GM23338 (cell line): ENCODE data around the gene GRB14. TPM values are rescaled to one million over a fixed set of nuclear protein-coding genes. Genes with fewer than 3 reads are reported as not detected.

Experiments
- ATAC-seq: fragments of 200-7000 bp; cut with Tn5 transposase; 3 replicates; pipeline ENCODE4 v1.9.1; 2020
- DNase-seq: peaks from one replicate; pipeline ENCODE4 v3.0.0-alpha.2; 2015; ENCODE audit warnings: low spot score
- H2AFZ ChIP-seq: fragments of 200-600 bp; sonication (generic); 2 replicates; pipeline ENCODE4 v1.8.0; 2016; ENCODE audit warnings: antibody characterized with exemption, mild to moderate bottlenecking, moderate library complexity
- H3F3A ChIP-seq: fragments of 200-600 bp; sonication (generic); replicated peaks from 2 replicates; pipeline ENCODE4 v1.8.0; 2017; ENCODE audit warnings: antibody characterized with exemption, mixed run types, low read depth
- H3K27ac ChIP-seq: fragments of 200-600 bp; sonication (generic); 2 replicates; pipeline ENCODE4 v1.6.1; 2016; ENCODE audit warnings: low read depth
- H3K27me3 ChIP-seq: fragments of 200-600 bp; sonication (generic); 2 replicates; pipeline ENCODE4 v1.8.0; 2016; ENCODE audit warnings: mild to moderate bottlenecking, mixed run types, moderate library complexity; ENCODE audit not compliant: insufficient read depth
- H3K36me3 ChIP-seq: fragments of 200-600 bp; sonication (generic); 2 replicates; pipeline ENCODE4 v1.8.0; 2016; ENCODE audit warnings: mild to moderate bottlenecking; ENCODE audit not compliant: insufficient read depth
- H3K4me1 ChIP-seq: fragments of 200-600 bp; sonication (generic); 2 replicates; pipeline ENCODE4 v1.8.0; 2016; ENCODE audit warnings: mild to moderate bottlenecking, moderate library complexity; ENCODE audit not compliant: insufficient read depth
- H3K4me2 ChIP-seq: fragments of 200-600 bp; sonication (generic); 2 replicates; pipeline ENCODE4 v1.7.1; 2017; ENCODE audit warnings: mixed run types
- H3K4me3 ChIP-seq: fragments of 200-600 bp; sonication (generic); 2 replicates; pipeline ENCODE4 v1.6.1; 2016; ENCODE audit warnings: mixed run types
- H3K79me2 ChIP-seq: fragments of 200-600 bp; sonication (generic); replicated peaks from 2 replicates; pipeline ENCODE4 v1.8.0; 2017; ENCODE audit warnings: mild to moderate bottlenecking; ENCODE audit not compliant: insufficient read depth
- H3K9me2 ChIP-seq: fragments of 200-600 bp; sonication (generic); 2 replicates; pipeline ENCODE4 v1.8.0; 2017; ENCODE audit not compliant: insufficient read depth
- H4K20me1 ChIP-seq: fragments of 200-600 bp; sonication (generic); replicated peaks from 2 replicates; pipeline ENCODE4 v1.8.0; 2017; ENCODE audit warnings: mild to moderate bottlenecking; ENCODE audit not compliant: insufficient read depth
- H3K27ac Mint-ChIP-seq: 2 replicates; pipeline ENCODE4 v1.8.0; 2020; ENCODE audit warnings: inconsistent platforms, mild to moderate bottlenecking, moderate library complexity, mixed read lengths
- H3K27me3 Mint-ChIP-seq: 3 replicates; pipeline ENCODE4 v1.8.0; 2022; ENCODE audit warnings: low read depth, mild to moderate bottlenecking, moderate library complexity, mixed read lengths, inconsistent platforms; ENCODE audit not compliant: insufficient read depth, poor library complexity
- H3K36me3 Mint-ChIP-seq: 3 replicates; pipeline ENCODE4 v1.8.0; 2021; ENCODE audit warnings: low read depth, mild to moderate bottlenecking, inconsistent platforms, moderate library complexity, mixed read lengths
- H3K4me1 Mint-ChIP-seq: 3 replicates; pipeline ENCODE4 v1.8.0; 2020; ENCODE audit warnings: mild to moderate bottlenecking, inconsistent platforms, mixed read lengths
- H3K4me3 Mint-ChIP-seq: 3 replicates; pipeline ENCODE4 v1.8.0; 2021; ENCODE audit warnings: moderate library complexity, mild to moderate bottlenecking, inconsistent platforms, mixed read lengths
- H3K9me3 Mint-ChIP-seq: 3 replicates; pipeline ENCODE4 v1.8.0; 2020; ENCODE audit warnings: moderate library complexity, mild to moderate bottlenecking, inconsistent platforms, mixed read lengths
- CREB1 ChIP-seq: fragments of 250-450 bp; sonication (Bioruptor Pico); IDR thresholded peaks from 2 replicates; pipeline ENCODE4 v1.5.0; 2020; ENCODE audit warnings: low read depth, mild to moderate bottlenecking, moderate library complexity
- JUNB ChIP-seq: IDR thresholded peaks from one replicate; pipeline ENCODE4 v1.6.1; 2016; ENCODE audit warnings: antibody characterized with exemption; ENCODE audit not compliant: unreplicated experiment
- NANOG ChIP-seq: IDR thresholded peaks from 2 replicates; pipeline ENCODE4 v1.6.1; 2016; ENCODE audit warnings: antibody characterized with exemption, borderline replicate concordance
- POLR2AphosphoS5 ChIP-seq: IDR thresholded peaks from 2 replicates; pipeline ENCODE4 v1.6.1; 2016; ENCODE audit warnings: antibody characterized with exemption, low read depth
- polyA plus RNA-seq: library from polyadenylated mRNA; unstranded; fragments of >200 nt; fragmentation: Nextera tagmentation; extraction: Ambion mirVana; gene quantifications from 2 replicates; pipeline ENCODE4 v1.2.1, GENCODE V29; 2016
- total RNA-seq: library from RNA; depleted of rRNA; stranded (reverse); fragments of >200 nt; shearing (Covaris generic); gene quantifications from 2 replicates; pipeline ENCODE4 v1.2.3, GENCODE V29; 2014
- TF ChIP-seq, protein P1 (sequence below), 2 experiments: fragments of 200-600 bp in 1 of 2; sonication (generic) in 1 of 2; conservative IDR thresholded peaks; 2 replicates each; pipeline versions ENCODE4 v1.5.1 to v1.6.1; 2016 to 2017; ENCODE audit warnings: antibody characterized with exemption in 2 of 2, low read depth in 2 of 2, mild to moderate bottlenecking in 2 of 2, moderate library complexity in 1 of 2
- TF ChIP-seq, protein P2 (sequence below): fragments of 250-450 bp; sonication (Bioruptor Pico); IDR thresholded peaks from 2 replicates; pipeline ENCODE4 v1.5.0; 2020; ENCODE audit warnings: mild to moderate bottlenecking, moderate library complexity

GRB14 gene
- total and polyA plus RNA-seq, 2 experiments from 2014 or later, result 16.0 to 28.9 TPM

GRCh38 chr2:164613321-164613982, 7.8 kb downstream of the GRB14 start:
- no peaks in the 10 kb centered on the region for H3K9me3 Mint-ChIP-seq
- H3K4me2 ChIP-seq, result no peak overlapping the region
- no peak overlapping the region for H3K27ac Mint-ChIP-seq
- no peaks in the 10 kb centered on the region for H3K36me3 Mint-ChIP-seq
- H3F3A ChIP-seq, result no peaks in the 10 kb centered on the region
- no peaks in the 10 kb centered on the region for H3K36me3 ChIP-seq
- no peak overlapping the region for H3K4me3 Mint-ChIP-seq
- no peak overlapping the region for H2AFZ ChIP-seq
- peaks cover 6% of the 10 kb centered on the region; the same call in 1 of the 2 replicates for H3K79me2 ChIP-seq
- no peaks in the 10 kb centered on the region for H3K27me3 Mint-ChIP-seq
- H4K20me1 ChIP-seq, result no peaks in the 10 kb centered on the region; the same call in 1 of the 2 replicates
- no peaks in the 10 kb centered on the region for H3K27me3 ChIP-seq
- no peak for TF ChIP-seq NANOG
- TF ChIP-seq JUNB, result no peak
- TF ChIP-seq, protein P1, sequence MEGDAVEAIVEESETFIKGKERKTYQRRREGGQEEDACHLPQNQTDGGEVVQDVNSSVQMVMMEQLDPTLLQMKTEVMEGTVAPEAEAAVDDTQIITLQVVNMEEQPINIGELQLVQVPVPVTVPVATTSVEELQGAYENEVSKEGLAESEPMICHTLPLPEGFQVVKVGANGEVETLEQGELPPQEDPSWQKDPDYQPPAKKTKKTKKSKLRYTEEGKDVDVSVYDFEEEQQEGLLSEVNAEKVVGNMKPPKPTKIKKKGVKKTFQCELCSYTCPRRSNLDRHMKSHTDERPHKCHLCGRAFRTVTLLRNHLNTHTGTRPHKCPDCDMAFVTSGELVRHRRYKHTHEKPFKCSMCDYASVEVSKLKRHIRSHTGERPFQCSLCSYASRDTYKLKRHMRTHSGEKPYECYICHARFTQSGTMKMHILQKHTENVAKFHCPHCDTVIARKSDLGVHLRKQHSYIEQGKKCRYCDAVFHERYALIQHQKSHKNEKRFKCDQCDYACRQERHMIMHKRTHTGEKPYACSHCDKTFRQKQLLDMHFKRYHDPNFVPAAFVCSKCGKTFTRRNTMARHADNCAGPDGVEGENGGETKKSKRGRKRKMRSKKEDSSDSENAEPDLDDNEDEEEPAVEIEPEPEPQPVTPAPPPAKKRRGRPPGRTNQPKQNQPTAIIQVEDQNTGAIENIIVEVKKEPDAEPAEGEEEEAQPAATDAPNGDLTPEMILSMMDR (conservative IDR thresholded peaks at IDR 0.05; ENCODE audit: low read depth in 2 of 2), result no peak
- TF ChIP-seq, protein P2, sequence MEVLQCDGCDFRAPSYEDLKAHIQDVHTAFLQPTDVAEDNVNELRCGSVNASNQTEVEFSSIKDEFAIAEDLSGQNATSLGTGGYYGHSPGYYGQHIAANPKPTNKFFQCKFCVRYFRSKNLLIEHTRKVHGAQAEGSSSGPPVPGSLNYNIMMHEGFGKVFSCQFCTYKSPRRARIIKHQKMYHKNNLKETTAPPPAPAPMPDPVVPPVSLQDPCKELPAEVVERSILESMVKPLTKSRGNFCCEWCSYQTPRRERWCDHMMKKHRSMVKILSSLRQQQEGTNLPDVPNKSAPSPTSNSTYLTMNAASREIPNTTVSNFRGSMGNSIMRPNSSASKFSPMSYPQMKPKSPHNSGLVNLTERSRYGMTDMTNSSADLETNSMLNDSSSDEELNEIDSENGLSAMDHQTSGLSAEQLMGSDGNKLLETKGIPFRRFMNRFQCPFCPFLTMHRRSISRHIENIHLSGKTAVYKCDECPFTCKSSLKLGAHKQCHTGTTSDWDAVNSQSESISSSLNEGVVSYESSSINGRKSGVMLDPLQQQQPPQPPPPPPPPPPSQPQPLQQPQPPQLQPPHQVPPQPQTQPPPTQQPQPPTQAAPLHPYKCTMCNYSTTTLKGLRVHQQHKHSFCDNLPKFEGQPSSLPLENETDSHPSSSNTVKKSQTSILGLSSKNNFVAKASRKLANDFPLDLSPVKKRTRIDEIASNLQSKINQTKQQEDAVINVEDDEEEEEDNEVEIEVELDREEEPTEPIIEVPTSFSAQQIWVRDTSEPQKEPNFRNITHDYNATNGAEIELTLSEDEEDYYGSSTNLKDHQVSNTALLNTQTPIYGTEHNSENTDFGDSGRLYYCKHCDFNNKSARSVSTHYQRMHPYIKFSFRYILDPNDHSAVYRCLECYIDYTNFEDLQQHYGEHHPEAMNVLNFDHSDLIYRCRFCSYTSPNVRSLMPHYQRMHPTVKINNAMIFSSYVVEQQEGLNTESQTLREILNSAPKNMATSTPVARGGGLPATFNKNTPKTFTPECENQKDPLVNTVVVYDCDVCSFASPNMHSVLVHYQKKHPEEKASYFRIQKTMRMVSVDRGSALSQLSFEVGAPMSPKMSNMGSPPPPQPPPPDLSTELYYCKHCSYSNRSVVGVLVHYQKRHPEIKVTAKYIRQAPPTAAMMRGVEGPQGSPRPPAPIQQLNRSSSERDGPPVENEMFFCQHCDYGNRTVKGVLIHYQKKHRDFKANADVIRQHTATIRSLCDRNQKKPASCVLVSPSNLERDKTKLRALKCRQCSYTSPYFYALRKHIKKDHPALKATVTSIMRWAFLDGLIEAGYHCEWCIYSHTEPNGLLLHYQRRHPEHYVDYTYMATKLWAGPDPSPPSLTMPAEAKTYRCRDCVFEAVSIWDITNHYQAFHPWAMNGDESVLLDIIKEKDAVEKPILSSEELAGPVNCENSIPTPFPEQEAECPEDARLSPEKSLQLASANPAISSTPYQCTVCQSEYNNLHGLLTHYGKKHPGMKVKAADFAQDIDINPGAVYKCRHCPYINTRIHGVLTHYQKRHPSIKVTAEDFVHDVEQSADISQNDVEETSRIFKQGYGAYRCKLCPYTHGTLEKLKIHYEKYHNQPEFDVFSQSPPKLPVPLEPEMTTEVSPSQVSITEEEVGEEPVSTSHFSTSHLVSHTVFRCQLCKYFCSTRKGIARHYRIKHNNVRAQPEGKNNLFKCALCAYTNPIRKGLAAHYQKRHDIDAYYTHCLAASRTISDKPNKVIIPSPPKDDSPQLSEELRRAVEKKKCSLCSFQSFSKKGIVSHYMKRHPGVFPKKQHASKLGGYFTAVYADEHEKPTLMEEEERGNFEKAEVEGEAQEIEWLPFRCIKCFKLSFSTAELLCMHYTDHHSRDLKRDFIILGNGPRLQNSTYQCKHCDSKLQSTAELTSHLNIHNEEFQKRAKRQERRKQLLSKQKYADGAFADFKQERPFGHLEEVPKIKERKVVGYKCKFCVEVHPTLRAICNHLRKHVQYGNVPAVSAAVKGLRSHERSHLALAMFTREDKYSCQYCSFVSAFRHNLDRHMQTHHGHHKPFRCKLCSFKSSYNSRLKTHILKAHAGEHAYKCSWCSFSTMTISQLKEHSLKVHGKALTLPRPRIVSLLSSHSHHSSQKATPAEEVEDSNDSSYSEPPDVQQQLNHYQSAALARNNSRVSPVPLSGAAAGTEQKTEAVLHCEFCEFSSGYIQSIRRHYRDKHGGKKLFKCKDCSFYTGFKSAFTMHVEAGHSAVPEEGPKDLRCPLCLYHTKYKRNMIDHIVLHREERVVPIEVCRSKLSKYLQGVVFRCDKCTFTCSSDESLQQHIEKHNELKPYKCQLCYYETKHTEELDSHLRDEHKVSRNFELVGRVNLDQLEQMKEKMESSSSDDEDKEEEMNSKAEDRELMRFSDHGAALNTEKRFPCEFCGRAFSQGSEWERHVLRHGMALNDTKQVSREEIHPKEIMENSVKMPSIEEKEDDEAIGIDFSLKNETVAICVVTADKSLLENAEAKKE, result no peak
- no peak for TF ChIP-seq CREB1 (CRISPR knock-in tag)
- TF ChIP-seq POLR2AphosphoS5, result no peak
- H3K4me1 Mint-ChIP-seq, result no peaks in the 10 kb centered on the region
- DNase-seq, result no peak
- no peaks in the 10 kb centered on the region for H3K4me1 ChIP-seq
- ATAC-seq, result no peak
- H3K27ac ChIP-seq, result no peak overlapping the region
- H3K4me3 ChIP-seq, result no peak overlapping the region
- H3K9me2 ChIP-seq, result no peaks in the 10 kb centered on the region
